GM10248 (cell line): Measurements from ENCODE around the gene CCDC175.

Source experiments
- CTCF ChIA-PET: fragments of 300-600 bp; sonication (Branson Sonifier 250); formaldehyde crosslinking; extraction: SDS; loops from one replicate; lab custom pipeline; 2021; ENCODE audit warnings: antibody characterized with exemption; lab: Yijun Ruan, JAX
- POLR2A ChIA-PET: fragments of 350-650 bp; sonication (Branson Sonifier 250); formaldehyde crosslinking; extraction: SDS; loops from one replicate; lab custom pipeline; 2020; ENCODE audit warnings: antibody characterized with exemption; lab: Yijun Ruan, JAX
- DNase-seq: peaks from one replicate; pipeline ENCODE4 v3.0.0; 2012; ENCODE audit errors: extremely low spot score
- TF ChIP-seq, protein P1 (sequence below): IDR thresholded peaks from 2 replicates; pipeline ENCODE4 v1.5.1; 2012; ENCODE audit warnings: mild to moderate bottlenecking, low read depth; ENCODE audit errors: extremely low read depth, missing control alignments, control extremely low read depth

CCDC175 gene

DNA sequence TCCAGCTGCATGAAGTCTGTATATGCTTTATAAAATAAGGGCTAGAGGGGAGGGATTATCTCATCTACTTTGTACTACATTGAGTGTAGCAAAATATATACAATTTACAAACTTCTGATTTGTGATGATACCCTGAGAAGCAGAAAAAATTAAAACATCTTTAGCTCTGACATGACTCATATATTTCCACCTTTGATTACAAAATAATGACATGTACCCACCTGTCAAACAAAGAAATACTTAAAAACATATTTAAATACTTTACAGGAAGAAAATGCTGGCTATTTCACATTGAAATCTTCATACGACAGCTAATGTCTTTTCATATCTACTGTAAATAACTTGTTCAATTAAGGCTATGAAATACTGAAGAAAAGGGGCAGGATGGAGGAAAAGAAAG lies 114.7 kb downstream of the CCDC175 start:
- DNase-seq: no peak
- TF ChIP-seq, protein P1, sequence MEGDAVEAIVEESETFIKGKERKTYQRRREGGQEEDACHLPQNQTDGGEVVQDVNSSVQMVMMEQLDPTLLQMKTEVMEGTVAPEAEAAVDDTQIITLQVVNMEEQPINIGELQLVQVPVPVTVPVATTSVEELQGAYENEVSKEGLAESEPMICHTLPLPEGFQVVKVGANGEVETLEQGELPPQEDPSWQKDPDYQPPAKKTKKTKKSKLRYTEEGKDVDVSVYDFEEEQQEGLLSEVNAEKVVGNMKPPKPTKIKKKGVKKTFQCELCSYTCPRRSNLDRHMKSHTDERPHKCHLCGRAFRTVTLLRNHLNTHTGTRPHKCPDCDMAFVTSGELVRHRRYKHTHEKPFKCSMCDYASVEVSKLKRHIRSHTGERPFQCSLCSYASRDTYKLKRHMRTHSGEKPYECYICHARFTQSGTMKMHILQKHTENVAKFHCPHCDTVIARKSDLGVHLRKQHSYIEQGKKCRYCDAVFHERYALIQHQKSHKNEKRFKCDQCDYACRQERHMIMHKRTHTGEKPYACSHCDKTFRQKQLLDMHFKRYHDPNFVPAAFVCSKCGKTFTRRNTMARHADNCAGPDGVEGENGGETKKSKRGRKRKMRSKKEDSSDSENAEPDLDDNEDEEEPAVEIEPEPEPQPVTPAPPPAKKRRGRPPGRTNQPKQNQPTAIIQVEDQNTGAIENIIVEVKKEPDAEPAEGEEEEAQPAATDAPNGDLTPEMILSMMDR: no peak
- ChIA-PET POLR2A (no interaction called here), CTCF (interaction anchor here (0.7 to 1.8 kb wide), 3 partner anchors 17 to 428 kb away, joined by 3 read pairs; no protein-coding TSS in a partner anchor)

DNA sequence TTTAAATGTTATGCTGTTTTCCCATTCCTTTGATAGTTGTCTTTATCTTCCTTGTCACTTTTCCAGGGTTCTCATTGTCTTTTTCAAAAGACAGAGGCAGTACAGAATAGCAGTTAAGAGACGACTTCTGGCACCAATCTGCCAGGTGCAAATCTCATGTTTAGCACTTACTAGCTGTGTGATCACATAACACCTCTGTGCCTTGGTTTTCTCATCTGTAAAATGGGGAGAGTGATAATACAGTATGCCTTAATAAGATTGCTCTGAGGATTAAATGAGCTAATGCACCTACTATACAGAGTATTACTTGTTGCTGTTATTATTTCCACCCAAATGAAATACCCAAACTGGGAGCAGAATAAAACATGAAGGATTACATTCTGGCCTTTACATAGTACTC lies 116.2 kb downstream of the CCDC175 start:
- CTCF ChIA-PET: interaction anchor here (1.0 kb wide), 1 partner anchor 327 kb away, joined by 3 read pairs; no protein-coding TSS in a partner anchor
- POLR2A ChIA-PET: no interaction called here
- DNase-seq: no peak
- TF ChIP-seq, protein P1: no peak

DNA sequence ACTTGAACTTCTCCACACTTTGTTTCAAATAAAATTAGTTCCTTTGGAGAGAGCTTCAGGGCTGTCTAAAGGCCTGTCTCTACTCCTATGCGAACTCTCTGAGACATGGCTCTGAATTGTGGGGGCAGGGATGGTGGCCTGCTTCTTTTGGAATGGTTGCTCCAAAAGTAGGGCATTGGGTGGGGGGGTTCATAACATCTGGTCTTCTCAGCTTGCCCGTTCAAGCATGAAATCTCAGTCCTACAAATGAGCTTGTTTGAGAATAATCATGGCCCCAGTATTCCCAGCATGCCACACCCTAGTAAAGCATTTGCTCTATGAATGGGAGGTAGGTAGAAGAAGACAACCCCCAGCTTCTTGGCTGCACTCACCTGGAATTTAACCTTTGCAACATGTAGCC lies 118.1 kb downstream of the CCDC175 start:
- DNase-seq: no peak
- TF ChIP-seq, protein P1: no peak
- ChIA-PET POLR2A (no interaction called here), CTCF (interaction anchor here (0.9 to 2.3 kb wide), 3 partner anchors 12 to 14 kb away, joined by 3 to 8 read pairs (median 3); no protein-coding TSS in a partner anchor)

DNA sequence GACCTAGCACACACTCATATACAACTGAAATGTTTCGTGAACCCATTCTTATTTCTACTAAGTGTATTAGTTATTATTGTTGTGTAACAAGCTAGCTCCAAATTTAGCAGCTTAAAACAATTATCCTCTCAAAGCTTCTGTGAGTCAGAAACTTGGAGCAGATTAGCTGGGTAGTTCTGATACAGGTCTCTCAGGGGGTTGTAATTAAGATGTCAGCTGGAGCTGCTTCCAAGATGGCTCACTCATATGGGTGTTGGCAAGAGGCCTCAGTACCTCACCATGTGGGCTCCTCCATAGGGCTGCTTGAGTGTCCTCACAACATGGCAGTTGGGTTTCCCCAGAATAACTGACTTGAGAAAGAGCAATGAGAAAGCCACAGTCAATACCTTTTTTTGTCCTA lies 121.2 kb downstream of the CCDC175 start:
- TF ChIP-seq, protein P1: no peak
- no peak for DNase-seq
- POLR2A ChIA-PET: no interaction called here
- CTCF ChIA-PET: interaction anchor here (2.6 kb wide), 1 partner anchor 11 kb away, joined by 13 read pairs; no protein-coding TSS in a partner anchor
